Natural killer cell treated with Interleukin-12 subunit alpha and Interleukin-12 subunit beta and Interleukin-15 and Interleukin-18, amount 100 ng/mL, for 72 hours (primary cell): ENCODE measurements around the gene DIPK1B. TPM values are rescaled to one million over a fixed set of nuclear protein-coding genes. Genes with fewer than 3 reads are reported as not detected.
"Not testable (repeated sequence)": the region's sequence is repeated elsewhere in the genome, so short reads cannot be mapped to it uniquely, and the experiment has no call there.

Experiments used
- ATAC-seq, 2 donors: fragments of 150-1000 bp; cut with Tn5 transposase in 1 of 2; sonication (Bioruptor Pico), chemical (Tn5 transposase) in 1 of 2; 2 replicates each; pipeline ENCODE4 v1.10.0; 2021
- DNase-seq: peaks from one replicate; pipeline ENCODE4 v3.0.0; 2022; ENCODE audit warnings: low spot score
- H3K27ac Mint-ChIP-seq, 2 donors: 1 replicate in 1 of 2; 2 replicates in 1 of 2; pipeline ENCODE4 v1.8.0; 2022; ENCODE audit warnings: mixed read lengths in 2 of 2, mild to moderate bottlenecking in 1 of 2, moderate library complexity in 1 of 2
- H3K27me3 Mint-ChIP-seq, 2 donors: 1 replicate in 1 of 2; 2 replicates in 1 of 2; pipeline ENCODE4 v1.8.0; 2022; ENCODE audit warnings: mixed read lengths in 2 of 2
- H3K36me3 Mint-ChIP-seq: one replicate; pipeline ENCODE4 v1.8.0; 2022; ENCODE audit warnings: mixed read lengths
- H3K4me1 Mint-ChIP-seq, 2 donors: 1 replicate in 1 of 2; 2 replicates in 1 of 2; pipeline ENCODE4 v1.8.0; 2022; ENCODE audit warnings: low read depth in 2 of 2, mixed read lengths in 2 of 2, mild to moderate bottlenecking in 1 of 2
- H3K4me3 Mint-ChIP-seq: one replicate; pipeline ENCODE4 v1.8.0; 2022; ENCODE audit warnings: mixed read lengths
- H3K9me3 Mint-ChIP-seq: 2 replicates; pipeline ENCODE4 v1.8.0; 2022; ENCODE audit warnings: mixed read lengths
- total RNA-seq, 2 donors: library from RNA; stranded (reverse); gene quantifications; one replicate each; pipeline ENCODE4 v1.2.3, GENCODE V29; 2022

DIPK1B gene
- total RNA-seq, 2 donors from 2014 or later, result not detected

GRCh38 chr9:136753371-136754058 lies 41.1 kb downstream of the DIPK1B start:
- Mint-ChIP-seq H3K9me3 (peaks cover 11% of the 10 kb centered on the region), H3K4me1 (peaks cover 0 to 5% of the 10 kb centered on the region in 2 donors)

GRCh38 chr9:136754059-136754572 lies 41.7 kb downstream of the DIPK1B start:
- ATAC-seq (no peak), DNase-seq (no peak)
- no peak overlapping the region for H3K4me3 Mint-ChIP-seq
- peaks cover 16% of the 10 kb centered on the region for H3K36me3 Mint-ChIP-seq
- H3K9me3 Mint-ChIP-seq, result peaks cover 11% of the 10 kb centered on the region
- peaks cover 9 to 10% of the 10 kb centered on the region in 2 donors for H3K27me3 Mint-ChIP-seq
- H3K4me1 Mint-ChIP-seq, result peaks cover 0 to 5% of the 10 kb centered on the region in 2 donors
- H3K27ac Mint-ChIP-seq, result no peak overlapping the region

More at GRCh38 chr9:136753371-136754058, 41.1 kb downstream of the DIPK1B start:
- H3K4me3 Mint-ChIP-seq, result no peak overlapping the region
- DNase-seq (no peak), ATAC-seq (no peak)
- H3K27me3 Mint-ChIP-seq, result peaks cover 9 to 10% of the 10 kb centered on the region in 2 donors
- H3K36me3 Mint-ChIP-seq, result peaks cover 16% of the 10 kb centered on the region
- no peak overlapping the region for H3K27ac Mint-ChIP-seq

- Mint-ChIP-seq H3K36me3 (peaks cover 16% of the 10 kb centered on the region), H3K27me3 (peaks cover 9 to 10% of the 10 kb centered on the region in 2 donors), H3K27ac (no peak overlapping the region), H3K4me1 (peaks cover 0 to 5% of the 10 kb centered on the region in 2 donors), H3K4me3 (no peak overlapping the region), H3K9me3 (peaks cover 11% of the 10 kb centered on the region)
- no peak for DNase-seq
- no peak for ATAC-seq
Measured at GRCh38 chr9:136754626-136755301, 42.4 kb downstream of the DIPK1B start.

DNA sequence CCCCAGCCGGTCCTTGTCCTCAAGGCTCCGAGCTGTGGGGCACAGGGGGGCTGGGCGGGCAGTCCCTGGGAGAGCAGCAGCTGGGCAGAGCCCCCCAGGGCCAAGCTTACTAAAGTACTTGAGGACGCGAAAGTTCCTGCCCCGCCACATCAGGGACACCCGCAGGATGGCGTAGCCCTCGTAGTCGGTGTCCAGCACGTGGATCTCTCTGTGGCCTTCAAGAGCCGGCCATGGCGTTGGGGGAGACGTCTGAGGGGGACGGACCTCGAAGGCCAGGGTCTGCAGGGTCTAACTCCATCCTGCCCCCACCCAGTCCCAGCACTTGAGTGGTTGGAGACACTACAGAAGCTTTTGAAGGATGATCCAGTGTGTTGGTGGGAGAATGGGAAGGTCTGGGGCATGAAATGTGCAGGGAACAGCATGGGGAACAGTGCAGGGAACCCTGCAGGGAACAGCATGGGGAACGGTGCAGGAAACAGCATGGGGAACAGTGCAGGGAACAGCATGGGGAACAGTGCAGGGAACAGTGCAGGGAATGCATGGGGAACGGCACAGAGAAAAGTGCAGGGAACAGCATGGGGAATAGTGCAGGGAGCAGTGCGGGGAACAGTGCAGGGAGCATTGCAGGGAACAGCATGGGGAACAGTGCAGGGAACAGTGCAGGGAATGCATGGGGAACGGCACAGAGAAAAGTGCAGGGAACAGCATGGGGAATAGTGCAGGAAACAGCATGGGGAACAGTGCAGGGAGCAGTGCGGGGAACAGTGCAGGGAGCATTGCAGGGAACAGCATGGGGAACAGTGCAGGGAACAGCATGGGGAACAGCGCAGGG lies 43.1 kb downstream of the DIPK1B start:
- DNase-seq, result not testable (repeated sequence)

DNA sequence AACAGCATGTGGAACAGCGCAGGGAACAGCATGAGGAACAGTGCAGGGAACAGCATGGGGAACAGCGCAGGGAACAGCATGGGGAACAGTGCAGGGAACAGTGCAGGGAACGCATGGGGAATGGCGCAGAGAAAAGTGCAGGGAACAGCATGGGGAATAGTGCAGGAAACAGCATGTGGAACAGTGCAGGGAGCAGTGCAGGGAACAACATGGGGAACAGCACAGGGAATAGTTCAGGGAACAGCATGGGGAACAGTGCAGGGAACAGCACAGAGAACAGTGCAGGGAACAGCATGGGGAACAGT lies 43.7 kb downstream of the DIPK1B start:
- ATAC-seq (no peak), DNase-seq (no peak)
- H3K36me3 Mint-ChIP-seq, result peaks cover 16% of the 10 kb centered on the region
- H3K27ac Mint-ChIP-seq, result no peak overlapping the region
- H3K9me3 Mint-ChIP-seq, result peaks cover 11% of the 10 kb centered on the region
- no peak overlapping the region for H3K4me3 Mint-ChIP-seq
- H3K27me3 Mint-ChIP-seq, result peaks cover 5 to 9% of the 10 kb centered on the region in 2 donors
- H3K4me1 Mint-ChIP-seq, result no peaks in the 10 kb centered on the region

More for the DNA sequence above, 43.1 kb downstream of the DIPK1B start:
- H3K36me3 Mint-ChIP-seq, result peaks cover 16% of the 10 kb centered on the region
- H3K4me3 Mint-ChIP-seq, ATAC-seq, H3K4me1 Mint-ChIP-seq, H3K27ac Mint-ChIP-seq, H3K27me3 Mint-ChIP-seq: not testable (repeated sequence)
- H3K9me3 Mint-ChIP-seq, result peaks cover 11% of the 10 kb centered on the region

DNA sequence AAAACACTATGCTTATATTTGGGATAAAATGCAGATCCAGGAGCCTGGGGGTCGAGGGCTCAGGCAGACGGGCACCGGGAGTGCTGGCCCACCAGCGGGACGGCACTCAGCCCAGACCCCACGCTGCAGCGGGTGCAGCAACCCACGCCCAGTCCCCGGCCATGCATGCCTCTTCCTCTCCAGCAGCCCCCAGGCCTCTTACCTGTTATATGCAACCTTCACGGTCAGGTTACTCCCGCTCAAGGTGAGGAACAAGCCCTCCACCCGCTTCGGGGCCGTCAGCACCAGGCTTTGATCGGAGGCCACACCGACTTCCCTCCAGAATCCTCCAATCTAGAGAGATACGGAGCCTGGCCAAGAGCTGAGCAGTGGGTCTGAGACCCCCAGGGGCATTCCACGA lies 44.5 kb downstream of the DIPK1B start:
- no peak for ATAC-seq
- peaks cover 8% of the 10 kb centered on the region for H3K9me3 Mint-ChIP-seq
- no peaks in the 10 kb centered on the region for H3K4me1 Mint-ChIP-seq
- no peak overlapping the region for H3K27ac Mint-ChIP-seq
- peaks cover 10% of the 10 kb centered on the region for H3K36me3 Mint-ChIP-seq
- H3K27me3 Mint-ChIP-seq, result peaks cover 4 to 9% of the 10 kb centered on the region in 2 donors
- no peak for DNase-seq
- no peak overlapping the region for H3K4me3 Mint-ChIP-seq

DNA sequence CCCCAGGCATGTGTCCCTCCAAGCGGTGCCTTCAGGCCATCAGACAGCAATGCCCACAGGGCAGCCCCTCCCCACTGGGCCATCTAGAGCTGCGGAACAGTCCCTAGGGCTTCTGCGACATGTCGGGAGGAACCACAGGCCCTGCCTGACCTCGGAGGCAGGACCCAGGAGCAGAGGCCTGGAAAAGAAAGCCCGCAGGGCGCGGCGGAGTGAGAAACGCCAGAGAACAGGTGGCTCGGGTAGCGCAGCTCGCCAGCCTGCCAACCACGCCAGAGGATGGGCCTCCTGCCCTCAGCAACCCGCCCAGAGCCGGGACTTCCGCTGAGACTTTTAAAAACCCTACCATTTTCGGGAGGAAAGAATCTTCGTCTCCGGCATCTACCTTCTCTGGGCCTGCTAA lies 45.0 kb downstream of the DIPK1B start:
- Mint-ChIP-seq H3K27me3 (peaks cover 4 to 7% of the 10 kb centered on the region in 2 donors), H3K36me3 (peaks cover 6% of the 10 kb centered on the region), H3K4me1 (no peaks in the 10 kb centered on the region), H3K9me3 (peaks cover 7% of the 10 kb centered on the region), H3K27ac (no peak overlapping the region), H3K4me3 (no peak overlapping the region)
- ATAC-seq, result no peak
- DNase-seq, result no peak

- no peak overlapping the region for H3K27ac Mint-ChIP-seq
- no peak overlapping the region for H3K4me3 Mint-ChIP-seq
- no peak for ATAC-seq
- peaks cover 3% of the 10 kb centered on the region for H3K9me3 Mint-ChIP-seq
- peaks cover 2% of the 10 kb centered on the region for H3K36me3 Mint-ChIP-seq
- no peak for DNase-seq
- H3K4me1 Mint-ChIP-seq, result no peaks in the 10 kb centered on the region
- peaks cover under 1 to 3% of the 10 kb centered on the region in 2 donors for H3K27me3 Mint-ChIP-seq
Measured at GRCh38 chr9:136757751-136758140, 45.4 kb downstream of the DIPK1B start.

- Mint-ChIP-seq H3K4me1 (no peaks in the 10 kb centered on the region), H3K4me3 (no peak overlapping the region), H3K27ac (no peak overlapping the region), H3K27me3 (no peaks in the 10 kb centered on the region), H3K9me3 (peaks cover 3% of the 10 kb centered on the region), H3K36me3 (no peaks in the 10 kb centered on the region)
- no peak for DNase-seq
- no peak for ATAC-seq
Measured at GRCh38 chr9:136759001-136759400, 46.6 kb downstream of the DIPK1B start.

GRCh38 chr9:136759436-136760325 lies 47.3 kb downstream of the DIPK1B start:
- no peak for ATAC-seq
- Mint-ChIP-seq H3K27ac (no peak overlapping the region), H3K4me3 (no peak overlapping the region), H3K36me3 (no peaks in the 10 kb centered on the region), H3K9me3 (peaks cover 3% of the 10 kb centered on the region), H3K4me1 (no peaks in the 10 kb centered on the region), H3K27me3 (no peaks in the 10 kb centered on the region)
- DNase-seq, result no peak

- H3K4me1 Mint-ChIP-seq, result no peaks in the 10 kb centered on the region
- ATAC-seq (no peak), DNase-seq (no peak)
- H3K36me3 Mint-ChIP-seq, result no peaks in the 10 kb centered on the region
- H3K27ac Mint-ChIP-seq, result no peak overlapping the region
- no peaks in the 10 kb centered on the region for H3K27me3 Mint-ChIP-seq
- no peak overlapping the region for H3K4me3 Mint-ChIP-seq
- H3K9me3 Mint-ChIP-seq, result peaks cover 3% of the 10 kb centered on the region
Measured at GRCh38 chr9:136760424-136760823, 48.1 kb downstream of the DIPK1B start.

DNA sequence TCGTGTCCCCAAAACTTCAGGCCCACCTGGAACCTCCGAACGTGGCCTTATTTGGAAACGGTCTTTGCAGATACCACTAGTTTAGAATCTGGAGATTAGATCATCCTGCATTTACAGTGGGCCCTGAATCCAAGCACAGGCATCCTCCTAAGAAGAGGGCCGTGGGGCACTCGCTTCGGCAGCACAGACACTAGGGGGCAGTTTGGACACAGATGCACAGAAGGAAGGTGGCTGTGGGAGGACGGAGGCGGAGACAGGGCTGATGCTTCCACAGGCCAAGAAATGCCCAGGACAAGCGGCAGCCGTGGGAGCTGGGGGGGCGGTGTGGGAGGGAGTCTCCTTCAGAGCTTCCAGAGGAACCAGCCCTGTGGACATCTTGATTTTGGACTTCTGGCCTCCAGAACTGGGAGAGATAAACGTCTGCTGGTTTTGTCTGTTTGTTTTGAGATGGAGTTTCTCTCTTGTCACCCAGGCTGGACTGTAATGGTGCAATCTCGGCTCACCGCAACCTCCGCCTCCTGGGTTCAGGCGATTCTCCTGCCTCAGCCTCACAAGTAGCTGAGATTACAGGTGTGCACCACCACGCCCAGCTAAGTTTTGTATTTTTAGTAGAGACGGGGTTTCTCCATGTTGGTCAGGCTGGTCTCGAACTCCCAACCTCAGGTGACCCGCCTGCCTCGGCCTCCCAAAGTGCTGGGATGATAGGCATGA lies 48.6 kb downstream of the DIPK1B start:
- H3K4me1 Mint-ChIP-seq, H3K27me3 Mint-ChIP-seq, DNase-seq, H3K27ac Mint-ChIP-seq, H3K4me3 Mint-ChIP-seq, ATAC-seq, H3K36me3 Mint-ChIP-seq, H3K9me3 Mint-ChIP-seq: not testable (repeated sequence)
